GM18505 (cell line): Measurements from ENCODE around the gene UBL7.

ENCODE experiments used
- ATAC-seq: cut with Tn5 transposase; IDR thresholded peaks from one replicate; pipeline ENCODE4 v1.9.1; 2021; ENCODE audit not compliant: unreplicated experiment
- POLR2A ChIP-seq: IDR thresholded peaks from 4 replicates; pipeline ENCODE4 v1.6.1; 2011; ENCODE audit warnings: borderline replicate concordance; ENCODE audit not compliant: insufficient read depth, insufficient read length; ENCODE audit errors: extremely low read depth

UBL7 gene

GRCh38 chr15:74460871-74461846 lies at the start of gene UBL7:
TSS of gene UBL7 (minus strand) at chr15:74461160. CDS start at chr15:74458867, 2,293 bp downstream.
- TF ChIP-seq POLR2A, result peak; percentile 98
- ATAC-seq, result peak; percentile 81

DNA sequence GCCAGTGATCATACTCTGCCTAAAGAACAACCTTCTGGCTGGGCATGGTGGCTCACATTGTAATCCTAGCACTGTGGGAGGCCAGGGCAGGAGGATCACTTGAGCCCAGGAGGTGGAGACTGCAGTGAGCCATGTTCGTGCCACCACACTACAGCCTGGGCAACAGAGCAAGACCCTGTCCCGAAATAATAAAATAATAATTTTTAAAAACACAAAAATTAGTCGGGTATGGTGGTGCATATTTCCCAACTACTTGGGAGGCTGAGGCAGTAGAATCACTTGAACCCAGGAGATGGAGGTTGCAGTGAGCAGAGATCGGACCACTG lies 45.5 kb upstream of the UBL7 start:
- ATAC-seq, result no peak
- TF ChIP-seq POLR2A, result no peak

GRCh38 chr15:74505837-74506514 lies 45.0 kb upstream of the UBL7 start:
- ATAC-seq, result no peak
- no peak for TF ChIP-seq POLR2A

DNA sequence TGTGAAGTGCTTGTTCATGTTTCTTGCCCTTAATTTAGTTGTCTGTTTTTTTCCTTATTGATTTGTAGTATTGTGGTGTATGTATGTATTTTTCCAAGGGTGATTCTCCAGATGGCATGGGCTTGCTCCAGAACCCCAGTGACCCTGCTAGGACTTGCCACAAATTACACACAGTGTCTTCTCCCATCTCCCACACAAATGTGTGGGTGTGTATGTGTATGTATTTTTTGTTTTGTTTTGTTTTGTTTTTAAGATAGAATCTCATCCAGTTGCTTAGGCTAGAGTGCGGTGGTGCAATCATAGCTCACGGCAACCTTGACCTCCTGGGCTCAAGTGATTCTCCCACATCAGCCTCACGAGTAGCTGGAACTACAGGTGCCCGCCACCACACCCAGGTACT lies 43.9 kb upstream of the UBL7 start:
- TF ChIP-seq POLR2A, result no peak
- no peak for ATAC-seq

DNA sequence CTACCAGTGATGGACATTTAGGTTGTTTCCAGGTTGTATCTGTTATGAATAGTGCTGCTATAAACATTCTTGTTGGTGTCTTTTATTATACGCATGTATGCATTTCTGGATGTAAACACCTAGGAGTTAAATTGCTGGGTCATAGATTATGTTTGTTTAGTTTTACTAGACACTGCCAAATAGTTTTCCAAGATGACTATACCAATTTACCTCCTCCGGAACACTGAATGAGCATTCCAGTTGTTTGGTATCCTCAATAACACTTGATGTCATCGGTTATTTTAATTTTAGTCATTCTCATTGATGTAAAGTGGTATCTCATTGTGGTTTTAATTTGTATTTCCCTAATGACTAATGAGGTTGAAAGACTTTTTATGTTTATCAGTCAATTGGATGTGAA lies 43.5 kb upstream of the UBL7 start:
- no peak for TF ChIP-seq POLR2A
- no peak for ATAC-seq

GRCh38 chr15:74502301-74502700 lies 41.3 kb upstream of the UBL7 start:
- TF ChIP-seq POLR2A, result no peak
- no peak for ATAC-seq

GRCh38 chr15:74500401-74500800 lies 39.4 kb upstream of the UBL7 start:
- TF ChIP-seq POLR2A, result no peak
- no peak for ATAC-seq

DNA sequence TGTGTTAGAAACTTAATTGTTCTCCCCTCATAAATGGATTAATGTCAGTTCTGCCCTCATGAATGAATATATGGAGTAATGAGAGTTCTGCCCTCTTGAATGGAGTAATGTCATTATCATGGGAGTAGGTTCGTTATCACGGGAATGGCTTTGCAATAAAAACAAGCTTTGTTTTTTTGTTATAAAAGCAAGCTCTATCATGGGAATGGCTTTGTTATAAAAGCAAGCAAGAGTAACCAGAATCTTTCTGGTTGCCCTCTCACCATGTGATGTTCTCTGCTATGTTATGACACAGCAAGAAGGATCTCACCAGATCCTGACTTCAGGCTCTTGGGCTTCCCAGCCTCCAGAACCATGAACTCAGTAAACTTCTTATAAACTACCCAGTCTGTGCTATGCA lies 38.4 kb upstream of the UBL7 start:
- ATAC-seq, result no peak

DNA sequence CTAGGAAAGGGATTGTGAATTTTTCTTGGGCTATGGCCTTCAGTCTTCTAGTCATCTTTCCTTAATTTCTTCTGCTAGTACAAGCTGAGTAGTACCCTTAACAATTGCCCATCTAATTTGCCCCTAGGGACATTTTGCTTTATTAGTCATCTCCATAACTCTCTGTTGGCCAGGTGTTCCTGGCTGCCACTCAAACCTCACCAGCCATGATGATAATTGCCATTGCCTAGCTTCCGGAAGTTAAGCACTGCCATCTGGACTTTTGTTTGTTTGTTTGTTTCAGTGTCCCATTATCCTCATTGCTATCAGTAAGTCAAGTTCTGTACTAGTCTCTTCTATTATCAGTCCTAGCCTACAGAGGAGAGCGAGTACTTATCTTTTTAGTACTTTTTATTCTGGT lies 36.6 kb upstream of the UBL7 start:
- ATAC-seq, result no peak
- TF ChIP-seq POLR2A, result no peak

More for the DNA sequence above, 38.4 kb upstream of the UBL7 start:
- no peak for TF ChIP-seq POLR2A

- TF ChIP-seq POLR2A, result no peak
These were observed 35.7 kb upstream of the UBL7 start for GRCh38 chr15:74496648-74497047.

GRCh38 chr15:74490339-74490689 lies 29.4 kb upstream of the UBL7 start:
- ATAC-seq, result no peak
- TF ChIP-seq POLR2A, result no peak

More at GRCh38 chr15:74496648-74497047, 35.7 kb upstream of the UBL7 start:
- ATAC-seq, result no peak

DNA sequence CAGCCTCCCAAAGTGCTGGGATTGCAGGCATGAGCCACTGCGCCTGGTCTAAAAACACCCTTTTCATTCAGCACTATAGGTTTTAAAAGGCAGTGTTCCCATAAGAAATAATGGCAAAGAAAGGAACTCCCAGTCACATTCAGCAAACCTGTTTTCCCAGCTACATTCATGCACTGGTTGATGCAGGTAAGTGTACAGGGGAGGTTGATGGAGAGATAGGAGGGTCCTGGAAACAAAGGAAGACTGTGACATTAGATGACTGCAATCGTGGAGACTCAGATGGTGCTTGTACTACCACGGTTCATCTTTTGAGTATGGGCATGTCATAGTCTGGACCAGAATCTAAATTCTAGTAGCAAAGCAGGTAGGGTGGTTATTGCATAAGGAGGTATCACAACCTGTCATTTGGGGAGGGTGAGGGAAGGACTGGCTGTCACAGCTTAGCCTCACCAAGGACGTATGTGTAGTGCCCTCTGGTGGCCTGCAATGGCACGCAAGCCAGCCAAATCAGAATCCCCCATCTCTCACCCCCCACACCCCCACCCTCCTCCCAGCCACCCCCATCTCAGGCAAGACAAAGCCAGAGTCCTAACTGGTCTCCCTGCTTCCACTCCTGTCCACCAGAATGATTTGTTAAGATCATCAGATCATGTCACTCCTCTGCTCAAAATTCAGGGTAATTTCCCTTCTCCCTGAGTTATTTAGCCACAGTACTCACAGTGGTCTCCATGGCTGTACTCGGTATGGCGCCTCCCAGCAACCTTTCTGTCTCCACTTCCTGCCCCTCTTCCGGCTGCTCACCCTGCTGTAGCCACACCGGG lies 28.8 kb upstream of the UBL7 start:
- TF ChIP-seq POLR2A, result no peak
- peak; percentile 62 for ATAC-seq

- no peak for TF ChIP-seq POLR2A
- ATAC-seq, result no peak
These were observed 27.8 kb upstream of the UBL7 start for GRCh38 chr15:74488776-74489175.
